KMS-11 (cell line): ENCODE measurements around the gene TMEM267.

Experiments
- H2AFZ ChIP-seq: fragments of 200-600 bp; sonication (generic); 2 replicates; pipeline ENCODE4 v1.6.1; 2016; ENCODE audit warnings: antibody characterized with exemption, mixed run types, low read depth
- H3K27ac ChIP-seq: fragments of 200-600 bp; sonication (generic); 2 replicates; pipeline ENCODE4 v1.6.1; 2016; ENCODE audit warnings: mild to moderate bottlenecking, mixed run types
- H3K27me3 ChIP-seq: fragments of 200-600 bp; sonication (generic); 2 replicates; pipeline ENCODE4 v1.6.1; 2017; ENCODE audit warnings: mild to moderate bottlenecking, low read depth, mixed run types, moderate library complexity; ENCODE audit not compliant: insufficient read depth
- H3K36me3 ChIP-seq: fragments of 200-600 bp; sonication (generic); 2 replicates; pipeline ENCODE4 v1.6.1; 2017; ENCODE audit warnings: mild to moderate bottlenecking, mixed run types; ENCODE audit not compliant: insufficient read depth
- H3K4me1 ChIP-seq: fragments of 200-600 bp; sonication (generic); 2 replicates; pipeline ENCODE4 v1.6.1; 2016; ENCODE audit warnings: mild to moderate bottlenecking, low read depth, mixed run types; ENCODE audit not compliant: poor library complexity, severe bottlenecking
- H3K4me2 ChIP-seq: fragments of 200-600 bp; sonication (generic); 2 replicates; pipeline ENCODE4 v1.7.0; 2016; ENCODE audit warnings: mild to moderate bottlenecking, mixed run types
- H3K4me3 ChIP-seq: fragments of 200-600 bp; sonication (generic); IDR thresholded peaks from 2 replicates; pipeline ENCODE4 v1.6.1; 2017; ENCODE audit warnings: low read depth, low read length, mixed read lengths; ENCODE audit not compliant: insufficient read depth
- H3K79me2 ChIP-seq: fragments of 200-600 bp; sonication (generic); 2 replicates; pipeline ENCODE4 v1.6.1; 2016; ENCODE audit warnings: low read depth, mixed run types; ENCODE audit not compliant: insufficient read depth
- H3K9ac ChIP-seq: fragments of 200-600 bp; sonication (generic); 2 replicates; pipeline ENCODE4 v1.6.1; 2016; ENCODE audit warnings: mild to moderate bottlenecking, mixed run types
- H4K20me1 ChIP-seq: fragments of 200-600 bp; sonication (generic); 2 replicates; pipeline ENCODE4 v1.6.1; 2016; ENCODE audit warnings: mild to moderate bottlenecking, mixed run types; ENCODE audit not compliant: insufficient read depth
- CTCF ChIP-seq: fragments of 200-600 bp; sonication (generic); conservative IDR thresholded peaks from 2 replicates; pipeline ENCODE4 v1.6.1; 2017; ENCODE audit warnings: low read depth, mild to moderate bottlenecking, antibody characterized with exemption, low read length, moderate library complexity, mixed read lengths

The TMEM267 gene

GRCh38 chr5:43485406-43485805 lies 1.7 kb upstream of the TMEM267 start:
- no peak for TF ChIP-seq CTCF
- no peak overlapping the region for H3K4me3 ChIP-seq

GRCh38 chr5:43484106-43484849 lies 613 bp upstream of the TMEM267 start:
- peak overlapping the region; percentile 72 for H2AFZ ChIP-seq
- H3K36me3 ChIP-seq: no peaks in the 10 kb centered on the region
- peak overlapping the region; percentile 87 for H3K27ac ChIP-seq
- H3K9ac ChIP-seq: peak overlapping the region; percentile 87
- peaks cover 27% of the 10 kb centered on the region for H3K4me1 ChIP-seq
- no peaks in the 10 kb centered on the region for H4K20me1 ChIP-seq
- H3K79me2 ChIP-seq: peaks cover 19% of the 10 kb centered on the region; the same call in 1 of the 2 replicates
- H3K4me2 ChIP-seq: peak overlapping the region; percentile 87
- no peaks in the 10 kb centered on the region for H3K27me3 ChIP-seq
- no peak overlapping the region for H3K4me3 ChIP-seq
- TF ChIP-seq CTCF: peak; percentile 80

More at GRCh38 chr5:43485406-43485805, 1.7 kb upstream of the TMEM267 start:
- H3K27ac ChIP-seq: peak overlapping the region; percentile 87; the same call in 1 of the 2 replicates
- no peak overlapping the region for H3K9ac ChIP-seq
- peak overlapping the region; percentile 87 for H3K4me2 ChIP-seq
- no peaks in the 10 kb centered on the region for H3K27me3 ChIP-seq
- peaks cover 19% of the 10 kb centered on the region; the same call in 1 of the 2 replicates for H3K79me2 ChIP-seq
- H4K20me1 ChIP-seq: no peaks in the 10 kb centered on the region
- no peak overlapping the region for H2AFZ ChIP-seq
- peaks cover 27% of the 10 kb centered on the region for H3K4me1 ChIP-seq
- H3K36me3 ChIP-seq: no peaks in the 10 kb centered on the region

- H3K4me1 ChIP-seq: peaks cover 27% of the 10 kb centered on the region
- peak overlapping the region; percentile 87 for H3K27ac ChIP-seq
- no peak for TF ChIP-seq CTCF
- H2AFZ ChIP-seq: peak overlapping the region; percentile 72
- H4K20me1 ChIP-seq: no peaks in the 10 kb centered on the region
- peak overlapping the region; percentile 91 for H3K4me2 ChIP-seq
- no peaks in the 10 kb centered on the region for H3K27me3 ChIP-seq
- H3K79me2 ChIP-seq: peaks cover 19% of the 10 kb centered on the region; the same call in 1 of the 2 replicates
- H3K4me3 ChIP-seq: no peak overlapping the region
- H3K9ac ChIP-seq: peak overlapping the region; percentile 87
- H3K36me3 ChIP-seq: no peaks in the 10 kb centered on the region
Measured at GRCh38 chr5:43482490-43483297, 971 bp downstream of the TMEM267 start.

- no peaks in the 10 kb centered on the region for H3K79me2 ChIP-seq
- no peak overlapping the region for H3K9ac ChIP-seq
- no peaks in the 10 kb centered on the region for H4K20me1 ChIP-seq
- no peaks in the 10 kb centered on the region for H3K36me3 ChIP-seq
- no peak overlapping the region for H2AFZ ChIP-seq
- no peaks in the 10 kb centered on the region for H3K4me1 ChIP-seq
- no peaks in the 10 kb centered on the region for H3K27me3 ChIP-seq
- H3K4me3 ChIP-seq: no peak overlapping the region
- TF ChIP-seq CTCF: no peak
- no peak overlapping the region for H3K27ac ChIP-seq
- H3K4me2 ChIP-seq: no peak overlapping the region
Measured at GRCh38 chr5:43469671-43470391, 13.8 kb downstream of the TMEM267 start.
